Stimulated activated effector memory CD8-positive, alpha-beta T cell treated with anti-CD3 and anti-CD28 coated beads, Interleukin-12 subunit alpha, Interleukin-12 subunit beta, amount 100 ng/mL, for 72 hours (primary cell): ENCODE data around the gene S100Z.
A peak's percentile ranks its signal among the peaks of the same experiment; 100 is the strongest.
"Not testable (repeated sequence)": the region's sequence is repeated elsewhere in the genome, so short reads cannot be mapped to it uniquely, and the experiment has no call there.

ENCODE experiments used
- ATAC-seq: fragments of 150-1000 bp; cut with Tn5 transposase; 2 replicates; pipeline ENCODE4 v1.10.0; 2021
- DNase-seq, 2 donors: peaks; one replicate each; pipeline ENCODE4 v3.0.0; 2021 to 2022; ENCODE audit warnings: low spot score in 2 of 2
- H3K27ac Mint-ChIP-seq: one replicate; pipeline ENCODE4 v1.8.0; 2022; ENCODE audit warnings: mild to moderate bottlenecking, mixed read lengths
- H3K36me3 Mint-ChIP-seq: one replicate; pipeline ENCODE4 v1.8.0; 2022; ENCODE audit warnings: mild to moderate bottlenecking, mixed read lengths
- H3K4me1 Mint-ChIP-seq: one replicate; pipeline ENCODE4 v1.8.0; 2022; ENCODE audit warnings: mixed read lengths
- H3K4me3 Mint-ChIP-seq: one replicate; pipeline ENCODE4 v1.8.0; 2022; ENCODE audit warnings: mild to moderate bottlenecking, mixed read lengths
- H3K9me3 Mint-ChIP-seq: one replicate; pipeline ENCODE4 v1.8.0; 2022; ENCODE audit warnings: mixed read lengths

The S100Z gene

DNA sequence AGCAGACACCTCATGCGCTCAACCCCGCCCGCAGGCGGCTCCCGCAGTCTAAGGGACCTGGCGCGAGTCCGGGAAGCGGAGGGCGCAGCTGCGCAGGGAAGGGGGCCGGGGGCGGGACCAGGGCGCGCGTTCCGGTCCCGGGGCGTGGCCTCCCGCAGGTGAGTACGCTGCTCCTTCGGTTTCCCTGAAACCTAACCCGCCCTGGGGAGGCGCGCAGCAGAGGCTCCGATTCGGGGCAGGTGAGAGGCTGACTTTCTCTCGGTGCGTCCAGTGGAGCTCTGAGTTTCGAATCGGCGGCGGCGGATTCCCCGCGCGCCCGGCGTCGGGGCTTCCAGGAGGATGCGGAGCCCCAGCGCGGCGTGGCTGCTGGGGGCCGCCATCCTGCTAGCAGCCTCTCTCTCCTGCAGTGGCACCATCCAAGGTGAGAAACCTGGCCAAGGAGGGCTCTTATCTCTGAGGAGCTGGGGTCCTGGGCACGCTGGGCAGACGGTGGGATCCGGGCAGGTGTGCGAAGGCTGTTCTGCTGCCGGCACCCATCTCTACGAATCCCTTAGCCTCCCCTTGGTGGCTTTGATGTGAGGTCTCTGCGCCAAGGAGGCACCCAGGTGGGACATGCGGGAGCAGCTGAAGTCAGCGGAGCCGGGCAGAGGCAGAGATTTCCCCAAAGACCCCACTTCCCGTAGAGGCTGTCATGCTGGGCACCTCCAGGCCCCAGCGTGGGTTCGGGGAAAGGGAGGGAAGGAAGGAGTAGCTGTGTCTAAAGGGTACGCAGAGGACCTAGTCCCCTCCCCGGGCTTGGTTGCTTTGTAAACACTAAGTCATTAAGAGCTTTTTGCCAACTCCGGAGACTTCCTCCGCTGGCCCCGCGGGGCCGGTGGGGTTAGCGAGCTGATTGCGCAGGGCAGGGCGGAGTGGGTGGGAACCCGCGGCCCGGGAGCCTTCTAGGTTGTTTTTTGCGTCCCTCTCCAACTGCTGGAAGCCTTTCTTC is 30.7 kb upstream of the S100Z start, which contains the start of gene F2RL1:
TSS of gene F2RL1 (plus strand) at position 187 of the 988 bp plus-strand sequence. CDS start at position 340, 153 bp downstream.
- Mint-ChIP-seq H3K4me1 (peaks cover 5% of the 10 kb centered on the region), H3K36me3 (no peaks in the 10 kb centered on the region), H3K4me3 (peak within 1 kb of the TSS; percentile 63), H3K9me3 (no peaks in the 10 kb centered on the region), H3K27ac (no peak within 1 kb of the TSS)
- DNase-seq (peak; percentile 4 to 59), ATAC-seq (peak; percentile 65)

- H3K27ac Mint-ChIP-seq, result no peak overlapping the region
- ATAC-seq, result peak; percentile 5
These were observed 29.8 kb upstream of the S100Z start for GRCh38 chr5:76819851-76820525.

GRCh38 chr5:76820526-76820890 is 29.3 kb upstream of the S100Z start:
- DNase-seq, result no peak
- H3K27ac Mint-ChIP-seq, result no peak overlapping the region
- ATAC-seq, result no peak
- no peaks in the 10 kb centered on the region for H3K36me3 Mint-ChIP-seq
- no peaks in the 10 kb centered on the region for H3K9me3 Mint-ChIP-seq
- H3K4me1 Mint-ChIP-seq, result peaks cover 5% of the 10 kb centered on the region
- peak overlapping the region; percentile 63 for H3K4me3 Mint-ChIP-seq

More at GRCh38 chr5:76819851-76820525, 29.8 kb upstream of the S100Z start:
- no peak for DNase-seq
- Mint-ChIP-seq H3K36me3 (no peaks in the 10 kb centered on the region), H3K4me3 (peak overlapping the region; percentile 63), H3K4me1 (peaks cover 5% of the 10 kb centered on the region), H3K9me3 (no peaks in the 10 kb centered on the region)

DNA sequence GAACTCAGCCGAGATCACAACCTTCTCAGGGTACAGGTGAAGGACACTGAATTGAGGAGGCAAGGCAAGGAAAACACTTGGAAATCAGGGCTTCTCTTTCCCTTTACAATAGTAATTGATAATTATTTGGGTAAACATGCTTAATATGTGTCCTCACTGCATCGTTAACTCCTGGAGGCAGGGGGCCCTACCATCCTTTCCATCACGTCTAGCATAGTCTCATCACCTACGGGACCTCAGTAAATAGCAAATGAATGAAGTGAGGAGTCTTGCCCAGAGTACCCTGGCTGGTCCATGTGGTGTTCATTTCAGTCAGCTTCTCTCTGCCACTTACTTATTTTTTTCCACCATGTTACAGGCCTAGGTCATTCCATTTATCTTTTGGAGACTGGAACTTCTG is 28.7 kb upstream of the S100Z start:
- Mint-ChIP-seq H3K4me1 (peaks cover 5% of the 10 kb centered on the region), H3K36me3 (no peaks in the 10 kb centered on the region), H3K4me3 (no peak overlapping the region), H3K9me3 (no peaks in the 10 kb centered on the region), H3K27ac (no peak overlapping the region)
- ATAC-seq, result no peak
- no peak for DNase-seq

DNA sequence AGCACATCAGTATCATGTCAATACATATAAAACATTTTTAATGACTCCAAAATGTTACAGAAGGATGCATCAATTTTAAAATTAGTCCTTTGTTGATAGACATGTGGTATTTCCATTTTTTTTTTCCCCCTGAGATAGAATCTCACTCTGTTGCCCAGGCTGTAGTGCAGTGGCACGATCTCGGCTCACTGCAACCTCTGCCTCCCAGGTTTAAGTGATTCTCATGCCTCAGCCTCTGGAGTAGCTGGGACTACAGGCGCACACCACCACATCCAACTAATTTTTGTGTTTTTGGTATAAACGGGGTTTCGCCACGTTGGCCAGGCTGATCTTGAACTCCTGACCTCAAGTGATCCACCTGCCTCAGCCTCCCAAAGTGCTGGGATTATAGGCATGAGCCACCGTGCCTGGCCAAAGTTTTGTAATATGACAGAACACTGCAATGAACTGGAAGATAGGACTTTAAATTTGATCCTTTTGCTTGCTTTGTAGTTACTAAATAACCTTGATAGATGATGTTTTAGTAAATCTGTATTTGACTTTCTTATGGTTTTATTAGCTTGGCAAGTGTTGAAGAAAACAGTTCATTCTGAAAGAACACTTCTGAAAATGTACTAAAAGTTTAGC is 27.6 kb upstream of the S100Z start:
- not testable (repeated sequence) for H3K9me3 Mint-ChIP-seq

DNA sequence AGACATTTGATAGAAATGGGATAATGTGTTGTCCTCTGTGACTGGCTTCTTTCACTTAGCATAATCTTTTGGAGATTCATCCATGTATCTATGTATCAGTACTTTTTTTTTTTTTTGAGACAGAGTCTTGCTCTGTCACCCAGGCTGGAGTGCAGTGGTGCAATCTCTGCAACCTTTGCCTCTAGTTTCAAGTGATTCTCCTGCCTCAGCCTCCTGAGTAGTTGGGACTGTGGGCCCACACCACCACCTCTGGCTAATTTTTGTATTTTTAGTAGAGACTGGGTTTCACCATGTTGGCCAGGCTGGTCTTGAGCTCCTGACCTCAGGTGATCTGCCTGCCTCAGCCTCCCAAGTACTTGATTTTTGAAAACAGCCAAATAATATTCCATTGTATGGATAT is 23.4 kb upstream of the S100Z start:
- not testable (repeated sequence) for ATAC-seq, H3K27ac Mint-ChIP-seq, H3K9me3 Mint-ChIP-seq, H3K4me3 Mint-ChIP-seq, H3K4me1 Mint-ChIP-seq, H3K36me3 Mint-ChIP-seq, DNase-seq

More for the DNA sequence above, 27.6 kb upstream of the S100Z start:
- H3K36me3 Mint-ChIP-seq, H3K4me3 Mint-ChIP-seq, H3K27ac Mint-ChIP-seq, H3K4me1 Mint-ChIP-seq, ATAC-seq, DNase-seq: not testable (repeated sequence)

GRCh38 chr5:76831110-76831452 is 18.7 kb upstream of the S100Z start:
- Mint-ChIP-seq H3K9me3 (no peaks in the 10 kb centered on the region), H3K27ac (no peak overlapping the region), H3K4me1 (no peaks in the 10 kb centered on the region), H3K36me3 (no peaks in the 10 kb centered on the region), H3K4me3 (no peak overlapping the region)
- DNase-seq (no peak), ATAC-seq (peak; percentile 36)

- Mint-ChIP-seq H3K4me1 (no peaks in the 10 kb centered on the region), H3K27ac (no peak overlapping the region), H3K36me3 (no peaks in the 10 kb centered on the region), H3K9me3 (no peaks in the 10 kb centered on the region), H3K4me3 (no peak overlapping the region)
- ATAC-seq (no peak), DNase-seq (no peak)
These were observed 13.6 kb upstream of the S100Z start for GRCh38 chr5:76836181-76836580.

- H3K9me3 Mint-ChIP-seq, result no peaks in the 10 kb centered on the region
- no peaks in the 10 kb centered on the region for H3K36me3 Mint-ChIP-seq
- H3K4me1 Mint-ChIP-seq, result no peaks in the 10 kb centered on the region
- DNase-seq, result no peak
- H3K27ac Mint-ChIP-seq, result no peak overlapping the region
- no peak overlapping the region for H3K4me3 Mint-ChIP-seq
- no peak for ATAC-seq
These were observed 13.2 kb upstream of the S100Z start for GRCh38 chr5:76836585-76836984.

DNA sequence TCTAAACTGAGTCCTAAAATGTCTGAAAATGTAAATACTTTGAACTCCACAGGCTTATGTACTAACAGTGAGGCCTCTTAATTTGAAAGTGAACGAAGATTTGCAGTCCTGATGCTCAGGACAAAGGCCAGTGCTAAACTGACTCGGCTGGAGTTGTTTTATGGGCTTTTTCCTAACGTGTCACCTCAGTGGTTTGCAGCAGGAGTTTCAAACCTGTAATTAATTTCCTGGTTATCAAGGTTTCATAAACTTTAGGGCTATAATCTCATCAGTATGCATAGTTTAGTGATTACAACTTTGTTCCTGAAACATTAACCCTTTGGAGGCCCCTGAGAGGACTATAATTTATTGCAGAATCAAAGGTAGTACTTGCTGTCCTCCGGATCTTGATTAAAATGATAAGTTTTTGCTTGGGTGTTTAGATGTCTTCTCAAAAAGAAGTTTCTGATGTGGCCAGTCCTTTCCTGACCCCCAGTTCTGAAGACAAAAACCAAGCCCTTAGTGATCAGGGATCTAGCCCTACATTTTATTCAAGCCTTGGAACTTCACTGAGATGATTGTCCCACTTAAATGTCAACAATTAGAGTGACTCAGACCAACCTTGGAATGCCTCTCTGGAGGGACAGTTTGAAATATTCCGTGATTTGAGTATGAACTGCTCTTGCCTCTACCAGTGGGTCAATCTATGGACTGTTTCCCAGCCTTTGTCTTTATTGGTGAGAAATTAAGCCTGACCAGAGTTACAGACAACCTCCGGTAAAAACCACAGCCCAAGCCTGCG is 11.1 kb upstream of the S100Z start:
- Mint-ChIP-seq H3K4me3 (no peak overlapping the region), H3K9me3 (no peaks in the 10 kb centered on the region), H3K27ac (no peak overlapping the region), H3K36me3 (no peaks in the 10 kb centered on the region), H3K4me1 (no peaks in the 10 kb centered on the region)
- ATAC-seq (no peak), DNase-seq (no peak)

DNA sequence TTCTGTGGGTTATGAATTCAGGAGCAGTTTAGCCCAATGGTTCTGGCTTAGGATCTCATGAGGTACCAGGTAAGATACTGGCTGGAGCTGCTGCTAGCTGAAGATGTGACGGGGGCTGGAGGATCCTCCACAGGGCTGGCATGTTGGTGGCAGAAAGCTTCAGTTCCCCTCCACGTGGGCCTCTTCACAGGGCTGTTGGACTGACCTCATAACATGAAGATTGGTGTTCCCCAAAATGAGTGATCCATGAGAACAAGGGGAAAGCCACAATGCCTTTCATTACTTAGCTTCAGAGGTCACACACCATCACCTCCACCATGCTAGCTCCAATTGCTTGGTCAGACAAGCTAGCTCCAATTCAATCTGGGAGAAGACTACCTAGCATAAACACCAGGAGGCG is 8.5 kb upstream of the S100Z start:
- DNase-seq (no peak), ATAC-seq (no peak)
- no peaks in the 10 kb centered on the region for H3K36me3 Mint-ChIP-seq
- H3K4me1 Mint-ChIP-seq, result no peaks in the 10 kb centered on the region
- H3K27ac Mint-ChIP-seq, result no peak overlapping the region
- no peak overlapping the region for H3K4me3 Mint-ChIP-seq
- H3K9me3 Mint-ChIP-seq, result no peaks in the 10 kb centered on the region

DNA sequence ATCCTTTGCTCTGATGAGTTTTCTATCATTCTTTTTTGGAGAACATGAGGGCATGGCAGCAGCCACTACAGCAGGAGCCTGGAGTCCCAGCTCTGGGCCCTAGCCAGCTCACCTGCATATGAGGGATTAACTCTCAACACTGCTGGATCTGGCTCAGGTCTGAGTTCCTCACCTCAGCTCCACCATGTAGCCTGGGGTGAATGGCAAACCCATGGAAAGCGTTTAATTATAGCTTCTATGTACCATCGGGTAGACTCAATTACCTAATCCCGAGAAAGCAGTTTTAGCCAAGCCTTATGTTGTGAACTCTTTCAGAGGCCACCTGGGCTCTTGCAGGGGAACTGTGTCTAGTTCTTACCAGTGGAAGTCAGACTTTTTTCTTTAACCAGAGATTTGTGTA is 3.9 kb upstream of the S100Z start:
- Mint-ChIP-seq H3K36me3 (no peaks in the 10 kb centered on the region), H3K4me1 (peaks cover 11% of the 10 kb centered on the region), H3K4me3 (no peak overlapping the region)

GRCh38 chr5:76850543-76851145 is 830 bp downstream of the S100Z start:
- peak overlapping the region; percentile 9 for H3K27ac Mint-ChIP-seq
- H3K9me3 Mint-ChIP-seq, result no peaks in the 10 kb centered on the region
- DNase-seq, result no peak
- H3K4me1 Mint-ChIP-seq, result peaks cover 26% of the 10 kb centered on the region
- no peak for ATAC-seq
- no peaks in the 10 kb centered on the region for H3K36me3 Mint-ChIP-seq
- no peak overlapping the region for H3K4me3 Mint-ChIP-seq

More for the DNA sequence above, 3.9 kb upstream of the S100Z start:
- H3K9me3 Mint-ChIP-seq, result no peaks in the 10 kb centered on the region
- ATAC-seq (no peak), DNase-seq (no peak)
- H3K27ac Mint-ChIP-seq, result no peak overlapping the region

- no peaks in the 10 kb centered on the region for H3K36me3 Mint-ChIP-seq
- ATAC-seq (no peak), DNase-seq (no peak)
- H3K4me3 Mint-ChIP-seq, result no peak overlapping the region
- no peak overlapping the region for H3K27ac Mint-ChIP-seq
- H3K4me1 Mint-ChIP-seq, result peaks cover 38% of the 10 kb centered on the region
- H3K9me3 Mint-ChIP-seq, result no peaks in the 10 kb centered on the region
These were observed 2.0 kb downstream of the S100Z start for GRCh38 chr5:76851728-76852369.
